Stimulated activated CD4-positive, alpha-beta T cell treated with anti-CD3 and anti-CD28 coated beads, Interleukin-4, amount 100 ng/mL, for 48 hours (primary cell): ENCODE measurements around the gene ASB11.
"Not testable (repeated sequence)": the region's sequence is repeated elsewhere in the genome, so short reads cannot be mapped to it uniquely, and the experiment has no call there.

Experiments used
- DNase-seq, 2 donors: peaks; one replicate each; pipeline ENCODE4 v3.0.0-alpha.2; 2020; ENCODE audit warnings: low read depth in 2 of 2

ASB11 gene

DNA sequence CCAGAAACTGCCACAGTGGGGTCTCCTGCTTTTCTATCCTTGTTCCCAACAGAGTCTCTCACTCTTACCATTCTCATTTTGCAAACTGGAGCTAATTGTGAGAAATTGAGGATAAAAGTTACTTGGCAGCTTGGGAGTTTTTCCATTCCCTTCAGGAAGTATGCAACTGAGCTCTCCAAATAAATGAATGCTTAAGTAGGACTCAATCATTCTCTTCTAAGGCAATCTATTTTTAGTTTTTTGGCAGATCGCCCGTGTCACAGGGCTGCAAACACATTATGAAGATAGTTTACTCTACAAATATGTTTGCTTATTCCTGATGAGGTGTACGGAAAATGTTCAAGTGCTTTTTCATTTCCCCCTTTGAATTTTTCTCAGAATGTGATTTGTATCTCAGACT is 5.3 kb downstream of the ASB11 start:
- no peak for DNase-seq

- DNase-seq: not testable (repeated sequence)
Observed at GRCh38 chrX:15305899-15306298, 9.5 kb downstream of the ASB11 start.

- peak in 1 of 2 donors; percentile 2 for DNase-seq
Observed at GRCh38 chrX:15301924-15302323, 13.5 kb downstream of the ASB11 start.

DNA sequence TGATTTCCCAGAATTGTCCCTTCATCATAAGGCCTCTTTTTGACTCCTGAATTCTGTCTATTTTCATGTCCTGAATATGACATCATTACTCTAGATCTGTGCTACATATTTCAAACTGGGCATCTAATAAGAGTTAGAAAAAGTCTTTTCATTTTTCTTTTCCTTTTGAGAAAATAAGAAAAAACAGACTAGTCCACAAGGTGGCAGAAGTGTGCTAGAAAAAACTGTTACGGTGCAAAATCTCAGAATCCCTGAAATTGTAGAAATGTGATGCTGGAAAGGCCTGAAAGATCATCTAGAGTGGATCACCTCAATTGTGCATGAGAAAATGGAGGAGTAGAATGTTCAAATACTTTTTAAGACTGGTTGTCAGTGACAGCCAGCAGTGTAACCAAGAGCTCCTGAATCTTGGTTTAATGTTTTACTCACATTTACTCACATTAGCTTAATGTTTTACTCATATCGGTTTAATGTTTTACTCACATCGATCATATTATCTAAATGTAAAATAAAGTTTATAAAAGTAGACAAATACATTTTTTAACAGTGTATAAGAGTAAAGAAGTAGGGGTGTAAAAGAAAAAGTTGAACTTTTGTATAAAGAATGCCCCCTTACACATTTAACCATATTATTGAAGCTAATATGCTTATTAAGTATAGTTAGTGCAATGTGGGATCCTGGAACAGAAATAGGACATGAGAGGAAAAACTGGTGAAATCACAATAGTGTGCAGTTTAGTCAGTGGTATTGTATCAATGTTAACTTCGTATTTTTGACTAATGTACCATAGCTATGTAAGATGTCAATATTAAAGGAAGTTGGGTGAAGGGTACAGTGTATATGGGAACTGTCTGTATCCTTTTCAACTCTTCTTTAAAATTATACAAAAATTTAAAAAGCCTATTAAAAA is 15.2 kb downstream of the ASB11 start:
- DNase-seq: no peak

- DNase-seq: no peak
Observed at GRCh38 chrX:15298780-15299179, 16.7 kb downstream of the ASB11 start.

GRCh38 chrX:15298201-15298600 is 17.2 kb downstream of the ASB11 start:
- no peak for DNase-seq

GRCh38 chrX:15293451-15293850 is 22.0 kb downstream of the ASB11 start:
- DNase-seq: no peak

DNA sequence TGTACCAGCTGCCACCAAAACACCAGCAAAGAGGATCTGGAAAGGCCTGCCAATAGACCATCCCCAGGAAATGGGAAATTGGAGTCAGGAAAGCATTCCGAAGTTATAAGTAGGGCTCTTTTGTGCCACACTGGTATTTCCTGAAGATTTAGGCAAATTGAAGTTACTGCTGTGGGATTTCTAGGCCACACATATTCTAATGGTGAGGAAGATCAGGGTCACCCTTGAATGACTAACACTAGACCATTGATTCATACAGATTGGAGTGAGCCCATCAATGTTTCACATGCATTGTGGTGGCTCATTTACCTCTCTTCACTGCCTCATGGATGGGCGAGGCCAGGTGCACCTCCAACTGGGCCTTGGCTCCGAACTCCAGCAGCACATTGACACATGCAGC is 22.6 kb downstream of the ASB11 start:
- DNase-seq: no peak

GRCh38 chrX:15277604-15278003 is 37.8 kb downstream of the ASB11 start:
- no peak for DNase-seq

- no peak for DNase-seq
Observed at GRCh38 chrX:15274946-15275345, 40.5 kb downstream of the ASB11 start.

GRCh38 chrX:15273275-15273674 is 42.2 kb downstream of the ASB11 start:
- not testable (repeated sequence) for DNase-seq

- DNase-seq: no peak
Observed at GRCh38 chrX:15271757-15272156, 43.7 kb downstream of the ASB11 start.

DNA sequence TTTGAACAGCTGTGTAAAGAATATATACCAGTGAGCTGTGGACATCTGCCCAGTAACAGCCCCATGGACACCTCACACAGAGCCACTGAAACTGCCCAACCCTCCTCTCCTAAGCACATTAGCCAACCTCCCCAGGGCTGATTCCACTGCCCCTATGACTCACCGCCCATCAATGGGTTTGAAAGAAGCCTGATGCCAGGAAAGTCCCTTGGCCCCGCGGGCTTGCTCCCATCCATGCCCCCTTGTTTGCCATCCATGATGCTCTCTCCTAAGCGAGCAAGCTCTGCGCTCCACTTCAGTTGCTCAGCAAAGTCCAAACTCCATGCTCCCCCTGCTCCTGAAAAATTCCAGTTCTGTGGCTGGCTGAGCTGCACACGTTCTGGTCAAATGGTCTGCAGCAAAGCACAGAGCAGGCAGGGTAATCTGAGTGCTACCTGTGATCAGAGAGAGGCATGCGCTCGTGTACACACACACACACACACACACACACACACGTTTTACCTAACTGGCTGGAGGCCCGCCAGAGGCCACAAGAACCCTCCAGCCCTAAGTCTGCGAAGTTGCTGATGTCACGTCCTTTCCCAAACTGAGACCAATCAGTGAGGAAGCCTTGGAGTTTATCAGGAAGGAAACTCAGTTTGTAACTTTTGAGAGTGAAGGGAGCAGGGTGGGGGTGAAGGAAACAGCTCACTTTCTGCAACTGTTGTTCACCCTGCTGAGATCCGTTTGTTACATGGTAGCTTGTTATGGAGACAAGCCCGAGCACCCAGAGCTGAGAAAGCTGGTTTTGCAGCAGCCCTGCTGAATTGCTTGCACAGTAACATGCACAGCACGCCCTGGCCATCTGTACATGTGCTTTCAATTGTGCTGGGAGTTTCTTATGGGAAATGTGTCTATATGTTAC is 45.6 kb downstream of the ASB11 start, which contains the start of gene ASB9:
ASB9 (minus strand) TSS at position 466 of the 904 bp plus-strand sequence; CDS start at position 257, 209 bp downstream.
- no peak for DNase-seq

DNA sequence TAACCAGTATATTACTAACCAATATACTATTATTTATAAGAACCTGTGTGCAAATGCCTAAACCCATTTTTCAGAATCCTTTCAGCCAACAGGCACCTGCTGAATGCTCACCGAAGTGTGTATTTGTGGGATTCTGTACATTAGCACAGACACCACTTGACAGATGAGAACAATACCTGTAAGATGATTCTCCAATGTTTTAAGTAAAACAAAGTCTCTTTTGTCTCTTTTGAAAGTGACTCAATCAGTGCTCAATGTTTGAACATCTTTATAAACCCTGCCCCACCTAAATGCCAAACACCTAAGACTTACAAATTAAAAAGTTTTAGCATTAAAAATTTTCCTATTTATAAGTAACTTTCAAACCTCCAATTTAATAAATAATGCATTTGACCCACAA is 46.3 kb downstream of the ASB11 start:
- no peak for DNase-seq

DNA sequence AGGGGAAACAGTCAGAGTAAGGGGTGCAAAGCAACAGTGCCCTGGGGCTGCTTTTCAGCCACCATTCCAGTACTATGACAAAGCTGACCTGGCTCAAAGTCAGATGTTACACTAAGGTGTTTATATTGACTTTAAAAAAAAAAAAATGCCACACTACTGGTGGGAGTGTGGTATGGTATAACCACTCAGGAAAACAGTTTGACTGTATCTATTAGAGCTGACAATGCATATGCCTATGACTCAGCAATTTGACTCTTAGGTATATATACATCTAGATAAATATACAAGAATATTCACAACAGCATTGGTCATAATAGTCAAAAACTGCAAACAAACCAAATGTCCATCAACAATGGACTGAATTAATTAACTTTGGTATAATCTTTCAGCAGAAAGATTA is 60.6 kb downstream of the ASB11 start:
- DNase-seq: no peak

DNA sequence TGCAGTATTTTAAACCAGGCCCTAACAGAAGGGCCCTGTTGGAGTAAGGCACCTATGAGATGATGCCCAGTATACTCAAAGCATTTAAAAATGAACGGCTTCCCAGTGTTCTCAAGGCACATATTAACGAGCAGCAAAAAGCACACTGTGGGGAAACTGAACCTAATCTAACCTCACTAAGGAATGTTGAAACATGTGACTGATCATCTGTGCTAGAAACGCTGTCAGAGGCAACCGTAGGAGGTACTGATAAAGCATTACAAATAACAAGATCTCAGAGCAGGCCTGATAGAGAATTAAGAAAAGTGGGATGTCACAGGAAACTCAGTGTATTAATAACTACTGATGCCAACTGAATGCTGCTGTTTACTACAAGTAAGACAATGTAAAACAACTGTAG is 69.5 kb downstream of the ASB11 start:
- no peak for DNase-seq

- DNase-seq: no peak
Observed at GRCh38 chrX:15244421-15244820, 71.0 kb downstream of the ASB11 start.

DNA sequence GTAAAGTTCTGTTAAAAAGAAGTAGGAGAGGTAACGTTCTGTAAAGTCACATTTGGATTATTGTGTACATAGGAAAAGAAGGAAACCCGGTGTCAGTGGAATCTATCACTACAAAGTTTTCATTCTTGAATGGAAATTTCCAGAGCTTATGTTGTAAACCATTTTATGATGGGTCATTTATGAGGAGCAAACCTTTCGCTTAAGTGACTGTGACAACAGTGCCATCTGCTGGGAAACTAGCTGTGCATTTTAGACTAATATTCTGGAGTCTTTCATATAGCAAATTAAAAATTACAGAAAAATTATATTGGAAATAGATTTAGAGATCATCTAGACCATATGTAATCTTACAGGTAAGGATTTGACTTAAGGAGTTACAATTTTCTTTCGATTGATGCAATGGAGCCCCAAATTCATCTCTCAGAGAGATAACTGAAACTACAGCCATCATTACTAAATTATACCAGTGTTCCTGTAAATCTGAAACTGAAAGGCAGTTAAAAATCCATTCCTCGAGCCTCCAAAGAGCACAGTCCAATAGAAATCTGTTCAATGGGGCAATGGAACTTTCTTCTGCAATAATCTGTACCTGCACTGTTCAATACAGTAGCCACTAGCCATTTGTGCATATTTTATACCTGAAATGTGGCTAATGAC is 72.4 kb downstream of the ASB11 start:
- peak in 1 of 2 donors; percentile 6 for DNase-seq

- DNase-seq: no peak
Observed at GRCh38 chrX:15241301-15241700, 74.1 kb downstream of the ASB11 start.

DNA sequence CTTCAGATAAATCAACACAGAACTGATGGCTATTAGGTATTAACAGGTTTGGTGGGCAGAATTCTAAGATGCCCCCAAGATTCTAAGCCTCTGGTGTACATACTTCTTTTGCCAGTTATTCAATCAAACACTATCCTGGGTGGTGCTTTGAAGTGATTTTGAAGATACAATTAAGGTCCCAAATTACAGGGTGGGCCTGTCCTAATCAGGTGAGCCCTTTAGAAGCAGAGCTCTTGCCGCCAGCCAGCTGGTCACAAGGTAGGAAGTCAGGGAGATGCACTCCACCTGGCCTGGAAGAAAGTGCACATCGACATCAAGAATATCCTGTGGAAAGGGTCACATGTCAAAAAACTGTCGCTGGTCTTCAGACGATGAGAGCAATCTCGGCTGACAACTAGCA is 75.0 kb downstream of the ASB11 start:
- DNase-seq: no peak

DNA sequence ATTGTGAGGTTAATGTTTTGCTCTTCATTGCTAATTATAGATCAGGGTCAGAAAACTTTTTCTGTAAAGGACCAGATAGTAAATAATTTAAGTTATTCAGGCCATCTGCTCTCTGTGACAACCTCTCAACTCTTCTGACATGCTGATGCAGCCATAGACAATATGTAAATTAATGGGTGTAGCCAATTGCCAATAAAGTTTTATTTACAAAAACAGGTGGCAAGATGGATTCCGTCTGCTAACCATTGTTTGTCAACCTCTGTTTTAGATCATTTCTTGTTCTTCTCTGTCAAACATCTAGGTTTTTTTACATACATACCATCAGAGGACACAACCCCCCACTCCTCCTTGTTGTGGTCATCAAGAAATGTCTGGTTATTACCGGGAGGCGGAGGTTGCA is 79.3 kb downstream of the ASB11 start:
- no peak for DNase-seq

DNA sequence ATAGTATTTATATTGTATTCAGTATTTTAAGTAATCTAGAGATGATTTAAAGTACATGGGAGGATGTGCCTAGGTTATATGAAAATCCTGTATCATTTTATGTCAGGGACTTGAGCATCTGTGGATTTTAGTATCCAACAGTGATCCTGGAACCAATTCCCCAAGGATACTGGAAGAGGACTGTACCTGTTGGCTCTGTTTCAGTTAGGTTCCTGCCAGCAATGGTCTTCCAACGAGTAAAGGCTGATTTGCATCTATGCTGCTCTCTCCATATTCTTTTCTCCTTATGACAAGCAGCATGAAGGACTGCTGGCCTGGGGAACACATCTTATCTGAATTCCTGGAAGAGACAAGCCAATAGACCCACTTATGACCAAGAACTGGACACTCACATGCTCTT is 80.4 kb downstream of the ASB11 start:
- no peak for DNase-seq
